HepG2 (cell line): Measurements from ENCODE around the gene CRKL. TPM values are rescaled to one million over a fixed set of nuclear protein-coding genes. Genes with fewer than 3 reads are reported as not detected.

ENCODE experiments used
- ATAC-seq: fragments of 200-7000 bp; cut with Tn5 transposase; 3 replicates; pipeline ENCODE4 v1.9.1; 2020; ENCODE audit warnings: mild to moderate bottlenecking, moderate library complexity
- BruUV-seq: library from RNA; stranded (reverse); fragments of 400-500 nt; replicated peaks from 2 replicates; lab custom pipeline; 2021; lab: Mats Ljungman, UMichigan
- CTCF ChIA-PET: fragments of 300-600 bp; formaldehyde crosslinking; extraction: SDS; loops from one replicate; lab custom pipeline; 2021; ENCODE audit warnings: low total read pairs, inconsistent platforms, low intra/inter-chr PET ratio; lab: Yijun Ruan, JAX
- POLR2A ChIA-PET: fragments of 350-600 bp; sonication (Branson Sonifier 250); formaldehyde crosslinking; loops from one replicate; lab custom pipeline; 2020; ENCODE audit warnings: antibody characterized with exemption, inconsistent platforms; lab: Yijun Ruan, JAX
- DNase-seq: peaks from one replicate; pipeline ENCODE4 v3.0.0-alpha.2; 2015; ENCODE audit warnings: low spot score
- FAIRE-seq: peaks from 3 replicates; lab custom pipeline; 2011; peaks lifted over from hg19 to GRCh38; lab: Jason Lieb, UNC
- H2AFZ ChIP-seq: one replicate; pipeline ENCODE4 v1.6.1; 2011; ENCODE audit warnings: low read length, inconsistent platforms
- H3K27ac ChIP-seq: fragments of 300-600 bp; 3 replicates; pipeline ENCODE4 v1.8.0; 2011; ENCODE audit warnings: mixed run types, mild to moderate bottlenecking, mixed read lengths, low read length, inconsistent platforms; ENCODE audit not compliant: insufficient read depth; ENCODE audit errors: extremely low read length
- H3K27me3 ChIP-seq, 2 experiments: fragments of 200-600 bp in 1 of 2; 2 replicates in 1 of 2; 3 replicates in 1 of 2; pipeline versions ENCODE4 v1.6.0 to v1.8.0; 2011; ENCODE audit warnings: low read length in 2 of 2, mild to moderate bottlenecking in 2 of 2, moderate library complexity in 2 of 2, inconsistent platforms in 1 of 2; ENCODE audit not compliant: insufficient read depth in 2 of 2, control insufficient read depth in 1 of 2
- H3K36me3 ChIP-seq, 2 experiments: fragments of 200-600 bp in 1 of 2; replicated peaks in 1 of 2; 2 replicates in 1 of 2; 3 replicates in 1 of 2; pipeline versions ENCODE4 v1.5.1 to v1.8.0; 2011; ENCODE audit warnings: low read length in 2 of 2, inconsistent platforms in 1 of 2; ENCODE audit not compliant: insufficient read depth in 2 of 2, control insufficient read depth in 1 of 2
- H3K4me1 ChIP-seq: 2 replicates; pipeline ENCODE4 v1.5.1; 2012; ENCODE audit warnings: low read length, inconsistent platforms; ENCODE audit not compliant: insufficient read depth
- H3K4me2 ChIP-seq: 2 replicates; pipeline ENCODE4 v1.6.0; 2011; ENCODE audit warnings: low read depth, low read length, inconsistent platforms
- H3K4me3 ChIP-seq, 3 experiments: fragments of 200-600 bp in 1 of 3; sonication (generic), shearing (Covaris generic) in 1 of 3; replicated peaks in 1 of 3; 2 replicates each; pipeline ENCODE4 v1.5.1; 2011 to 2016; ENCODE audit warnings: low read length in 3 of 3, inconsistent platforms in 2 of 3, low read depth in 2 of 3, mild to moderate bottlenecking in 2 of 3, control low read depth in 1 of 3, mixed read lengths in 1 of 3; ENCODE audit not compliant: insufficient read depth in 1 of 3
- H3K79me2 ChIP-seq: one replicate; pipeline ENCODE4 v1.6.1; 2011; ENCODE audit warnings: low read length, inconsistent platforms; ENCODE audit not compliant: insufficient read depth
- H3K9ac ChIP-seq: 2 replicates; pipeline ENCODE4 v1.6.0; 2011; ENCODE audit warnings: mild to moderate bottlenecking, low read depth, low read length, inconsistent platforms; ENCODE audit not compliant: insufficient read depth
- H3K9me3 ChIP-seq: 2 replicates; pipeline ENCODE4 v1.5.1; 2012; ENCODE audit warnings: mild to moderate bottlenecking, low read length
- H4K20me1 ChIP-seq: 2 replicates; pipeline ENCODE4 v1.6.0; 2011; ENCODE audit warnings: inconsistent platforms, mild to moderate bottlenecking, low read length, moderate library complexity; ENCODE audit not compliant: insufficient read depth
- AGO2 ChIP-seq: fragments of 200-400 bp; formaldehyde crosslinking; optimal IDR thresholded peaks from 2 replicates; pipeline ENCODE3; 2017; ENCODE audit warnings: mild to moderate bottlenecking, low read depth, low read length, moderate library complexity
- DBP ChIP-seq: sonication (generic); formaldehyde crosslinking; IDR thresholded peaks from 2 replicates; pipeline ENCODE4 v1.4.0; 2020; ENCODE audit warnings: missing genetic modification reagents; ENCODE audit errors: not compliant biosample characterization
- JUNB ChIP-seq: sonication (generic); formaldehyde crosslinking; IDR thresholded peaks from 2 replicates; pipeline ENCODE4 v1.8.0; 2022; ENCODE audit warnings: missing genetic modification reagents, mild to moderate bottlenecking, borderline replicate concordance
- KDM5B ChIP-seq: sonication (generic); formaldehyde crosslinking; IDR thresholded peaks from 2 replicates; pipeline ENCODE4 v1.4.0; 2020; ENCODE audit warnings: missing genetic modification reagents, mild to moderate bottlenecking, borderline replicate concordance
- MED8 ChIP-seq: sonication (generic); formaldehyde crosslinking; IDR thresholded peaks from 2 replicates; pipeline ENCODE4 v1.8.1; 2023; ENCODE audit warnings: mild to moderate bottlenecking, missing genetic modification reagents; ENCODE audit not compliant: insufficient replicate concordance
- NCOA1 ChIP-seq: sonication (generic); formaldehyde crosslinking; IDR thresholded peaks from 2 replicates; pipeline ENCODE4 v1.9.0; 2021; ENCODE audit warnings: missing genetic modification reagents
- RBFOX2 ChIP-seq: fragments of 200-400 bp; formaldehyde crosslinking; IDR thresholded peaks from 2 replicates; pipeline ENCODE4 v1.6.1; 2017; ENCODE audit warnings: low read depth, mild to moderate bottlenecking, low read length
- SP140L ChIP-seq: sonication (generic); formaldehyde crosslinking; IDR thresholded peaks from 2 replicates; pipeline ENCODE4 v1.4.0; 2020; ENCODE audit warnings: missing genetic modification reagents, borderline replicate concordance
- SRSF4 ChIP-seq: fragments of 200-400 bp; formaldehyde crosslinking; IDR thresholded peaks from one replicate; pipeline ENCODE4 v1.6.1; 2018; ENCODE audit warnings: mild to moderate bottlenecking, low read depth, low read length, moderate library complexity; ENCODE audit not compliant: poor library complexity, severe bottlenecking
- TFE3 ChIP-seq: IDR thresholded peaks from 2 replicates; pipeline ENCODE4 v1.6.1; 2016
- ZBED4 ChIP-seq: sonication (generic); formaldehyde crosslinking; IDR thresholded peaks from 2 replicates; pipeline ENCODE4 v1.4.0; 2020; ENCODE audit warnings: missing genetic modification reagents, borderline replicate concordance
- WGBS: methylation state at CpG from one replicate; pipeline ENCODE4 v1.1.6; 2017; ENCODE audit warnings: low lambda C conversion rate; 5-methylcytosine and 5-hydroxymethylcytosine counted together
- in situ Hi-C: cut with HindIII; loops from 2 replicates; pipeline ENCODE4 v1.10.0; 2017; ENCODE audit warnings: low pct_unique_long_range_greater_than_20kb; ENCODE audit not compliant: extremely low pct_ligation_motif_present
- intact Hi-C: fragments of 100-400 bp; cut with micrococcal nuclease; formaldehyde crosslinking; loops from one replicate; pipeline ENCODE4 v1.10.0; 2022; ENCODE audit not compliant: unreplicated experiment
- polyA plus RNA-seq, 8 experiments: library from polyadenylated mRNA; depleted of rRNA in 3 of 8; stranded (reverse) in 7 of 8; unstranded in 1 of 8; fragments of >200 nt; fragmentation: Illumina TruSeq in 4 of 8; extraction: Trizol in 4 of 8; gene quantifications; 2 replicates each; pipeline versions ENCODE4 v1.2.1 to v1.2.3, GENCODE V29; 2011 to 2016; ENCODE audit warnings: low read depth in 4 of 8, missing spikeins in 1 of 8, mixed read lengths in 1 of 8; ENCODE audit not compliant: insufficient read depth in 1 of 8
- total RNA-seq, 5 experiments: library from RNA; depleted of rRNA; stranded (reverse); fragments of >200 nt; fragmentation: Illumina TruSeq; extraction: Trizol; gene quantifications; 2 replicates each; pipeline ENCODE4 v1.2.3, GENCODE V29; 2016; ENCODE audit warnings: low read depth in 1 of 5

CRKL gene
- total and polyA plus RNA-seq, 2 of the 13 experiments (the other 11 are each of a cell fraction or from before 2014, with no cell fraction given): 37.4 to 60.6 TPM

GRCh38 chr22:20987375-20987774 is 70.2 kb downstream of the CRKL start:
- ChIA-PET POLR2A (no interaction called here), CTCF (no interaction called here)
- Histone ChIP-seq H3K9me3 (no peaks in the 10 kb centered on the region), H3K9ac (no peak overlapping the region), H3K27me3 (no peaks in the 10 kb centered on the region; a peak in 1 of 5 replicates), H3K36me3 (peaks cover 2 to 31% of the 10 kb centered on the region in 2 experiments), H3K4me2 (no peak overlapping the region), H4K20me1 (no peaks in the 10 kb centered on the region), H3K4me3 (no peak overlapping the region), H3K27ac (no peak overlapping the region), H3K4me1 (peaks cover 11% of the 10 kb centered on the region), H2AFZ (no peak overlapping the region), H3K79me2 (peaks cover 7% of the 10 kb centered on the region)
- FAIRE-seq (no peak), DNase-seq (no peak), ATAC-seq (no peak)
- BruUV-seq: no TSS peak
- intact Hi-C loops (no loop called here), in situ Hi-C loops (no loop called here)
- TF ChIP-seq JUNB (no peak), RBFOX2 (0 out of 2 replicates have a peak, but pooled peaks have one; percentile 27), AGO2 (peak; percentile 43)
- WGBS: 91% methylated on average over 11 of the region's 14 CpGs

GRCh38 chr22:20988573-20989322 is 71.5 kb downstream of the CRKL start:
- Histone ChIP-seq H4K20me1 (no peaks in the 10 kb centered on the region), H2AFZ (no peak overlapping the region), H3K4me1 (0 out of 2 replicates have a peak, but pooled peaks cover under 1% of the 10 kb centered on the region), H3K27me3 (no peaks in the 10 kb centered on the region), H3K4me3 (no peak overlapping the region), H3K36me3 (peaks cover 2 to 35% of the 10 kb centered on the region in 2 experiments), H3K27ac (no peak overlapping the region), H3K79me2 (no peaks in the 10 kb centered on the region), H3K9me3 (no peaks in the 10 kb centered on the region), H3K9ac (no peak overlapping the region), H3K4me2 (no peak overlapping the region)
- BruUV-seq: no TSS peak
- no peak for ATAC-seq
- CTCF ChIA-PET: no interaction called here
- FAIRE-seq: no peak
- DNase-seq: no peak
- intact Hi-C loops: no loop called here
- WGBS: 100% methylated on average over 9 of the region's 16 CpGs
- in situ Hi-C loops: no loop called here
- POLR2A ChIA-PET: no interaction called here
- TF ChIP-seq DBP (CRISPR knock-in tag) (no peak), TFE3 (CRISPR knock-in tag) (no peak), ZBED4 (CRISPR knock-in tag) (no peak), SP140L (no peak), NCOA1 (CRISPR knock-in tag) (no peak), SRSF4 (no peak), KDM5B (CRISPR knock-in tag) (no peak), MED8 (CRISPR knock-in tag) (no peak)
